Mesenteric fat pad (tissue), 1 donor: ENCODE data around the gene ZNG1F. TPM values are rescaled to one million over a fixed set of nuclear protein-coding genes. Genes with fewer than 3 reads are reported as not detected.
"Not testable (repeated sequence)": the region's sequence is repeated elsewhere in the genome, so short reads cannot be mapped to it uniquely, and the experiment has no call there.

ENCODE experiments used
- DNase-seq: peaks from one replicate; pipeline ENCODE4 v3.0.0-alpha.2; 2020; ENCODE audit warnings: low spot score
- total RNA-seq: library from RNA; stranded (reverse); fragmentation: NEBNext Ultra II Directional; extraction: Animal tissue kit (Norgen Biotek cat#: 25700); gene quantifications from one replicate; pipeline ENCODE4 v1.2.1, GENCODE V29; 2021
- donor health status: DM: yes; HTN: yes; CAD: no.

The ZNG1F gene
- total RNA-seq, 1 donor from 2014 or later = 3.8 TPM

- DNase-seq = not testable (repeated sequence)
Observed at GRCh38 chr9:41123812-41124211, 65.3 kb downstream of the ZNG1F start.

- DNase-seq = not testable (repeated sequence)
Observed at GRCh38 chr9:41123396-41123795, 65.7 kb downstream of the ZNG1F start.

GRCh38 chr9:41120696-41121095 is 68.4 kb downstream of the ZNG1F start:
- not testable (repeated sequence) for DNase-seq

GRCh38 chr9:41119719-41120118 is 69.4 kb downstream of the ZNG1F start:
- DNase-seq = not testable (repeated sequence)

GRCh38 chr9:41119311-41119710 is 69.8 kb downstream of the ZNG1F start:
- not testable (repeated sequence) for DNase-seq

GRCh38 chr9:41113348-41113747 is 75.8 kb downstream of the ZNG1F start:
- DNase-seq = not testable (repeated sequence)

- DNase-seq = not testable (repeated sequence)
Observed at GRCh38 chr9:41111414-41111813, 77.7 kb downstream of the ZNG1F start.

GRCh38 chr9:41110913-41111312 is 78.2 kb downstream of the ZNG1F start:
- DNase-seq = not testable (repeated sequence)

GRCh38 chr9:41109253-41109652 is 79.9 kb downstream of the ZNG1F start:
- not testable (repeated sequence) for DNase-seq

GRCh38 chr9:41108816-41109215 is 80.3 kb downstream of the ZNG1F start:
- not testable (repeated sequence) for DNase-seq

- not testable (repeated sequence) for DNase-seq
Observed at GRCh38 chr9:41106472-41107116, 82.5 kb downstream of the ZNG1F start.

- not testable (repeated sequence) for DNase-seq
Observed at GRCh38 chr9:41105557-41106253, 83.4 kb downstream of the ZNG1F start.

- DNase-seq = not testable (repeated sequence)
Observed at GRCh38 chr9:41104542-41104941, 84.6 kb downstream of the ZNG1F start.

- not testable (repeated sequence) for DNase-seq
Observed at GRCh38 chr9:41100508-41100907, 88.6 kb downstream of the ZNG1F start.

- not testable (repeated sequence) for DNase-seq
Observed at GRCh38 chr9:41098759-41099158, 90.4 kb downstream of the ZNG1F start.

GRCh38 chr9:41095060-41095459 is 94.1 kb downstream of the ZNG1F start:
- DNase-seq = not testable (repeated sequence)

GRCh38 chr9:41094010-41094773 is 94.9 kb downstream of the ZNG1F start:
- not testable (repeated sequence) for DNase-seq

- not testable (repeated sequence) for DNase-seq
Observed at GRCh38 chr9:41090922-41091321, 98.2 kb downstream of the ZNG1F start.

GRCh38 chr9:41090386-41090785 is 98.7 kb downstream of the ZNG1F start:
- DNase-seq = not testable (repeated sequence)

GRCh38 chr9:41088450-41089059 is 100.6 kb downstream of the ZNG1F start:
- DNase-seq = not testable (repeated sequence)

- DNase-seq = not testable (repeated sequence)
Observed at GRCh38 chr9:41087929-41088328, 101.2 kb downstream of the ZNG1F start.
